Measurements from ENCODE around the gene RASA3.

The RASA3 gene

GRCh38 chr13:113942591-113943103, 189.8 kb downstream of the RASA3 start:
- FAIRE-seq, result no peak

DNA sequence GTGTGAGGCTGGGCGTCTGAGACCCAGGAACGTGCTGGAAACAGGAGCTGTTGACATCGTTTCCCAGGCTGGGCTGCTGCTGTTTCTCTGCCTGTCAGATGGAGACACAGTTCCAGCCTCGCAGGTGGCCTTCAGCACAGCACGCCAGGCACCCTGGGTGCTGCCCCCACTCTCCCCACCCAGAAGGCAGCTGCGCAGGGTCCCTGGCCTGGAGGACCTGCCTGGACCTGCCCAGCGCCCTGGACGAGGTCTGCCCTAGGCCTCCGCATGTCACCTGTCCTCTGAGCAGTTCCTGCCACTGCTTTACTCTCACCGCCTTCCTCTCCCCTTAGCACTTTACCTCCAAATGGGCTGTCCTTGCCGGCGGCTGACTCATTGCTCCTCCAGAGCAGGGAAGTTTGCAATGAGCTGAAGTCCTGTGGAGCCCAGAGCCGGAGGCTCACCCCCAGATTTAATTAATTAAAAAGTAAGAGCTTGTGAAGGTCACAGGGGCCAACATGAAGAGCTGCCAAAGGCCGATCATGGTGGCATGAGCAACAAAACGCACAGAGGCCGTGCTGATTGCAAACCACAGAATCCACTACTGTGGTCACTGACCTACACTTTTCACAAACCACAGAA, 190.7 kb downstream of the RASA3 start:
- FAIRE-seq, result no peak

GRCh38 chr13:113939944-113940297, 192.5 kb downstream of the RASA3 start:
- no peak for FAIRE-seq

DNA sequence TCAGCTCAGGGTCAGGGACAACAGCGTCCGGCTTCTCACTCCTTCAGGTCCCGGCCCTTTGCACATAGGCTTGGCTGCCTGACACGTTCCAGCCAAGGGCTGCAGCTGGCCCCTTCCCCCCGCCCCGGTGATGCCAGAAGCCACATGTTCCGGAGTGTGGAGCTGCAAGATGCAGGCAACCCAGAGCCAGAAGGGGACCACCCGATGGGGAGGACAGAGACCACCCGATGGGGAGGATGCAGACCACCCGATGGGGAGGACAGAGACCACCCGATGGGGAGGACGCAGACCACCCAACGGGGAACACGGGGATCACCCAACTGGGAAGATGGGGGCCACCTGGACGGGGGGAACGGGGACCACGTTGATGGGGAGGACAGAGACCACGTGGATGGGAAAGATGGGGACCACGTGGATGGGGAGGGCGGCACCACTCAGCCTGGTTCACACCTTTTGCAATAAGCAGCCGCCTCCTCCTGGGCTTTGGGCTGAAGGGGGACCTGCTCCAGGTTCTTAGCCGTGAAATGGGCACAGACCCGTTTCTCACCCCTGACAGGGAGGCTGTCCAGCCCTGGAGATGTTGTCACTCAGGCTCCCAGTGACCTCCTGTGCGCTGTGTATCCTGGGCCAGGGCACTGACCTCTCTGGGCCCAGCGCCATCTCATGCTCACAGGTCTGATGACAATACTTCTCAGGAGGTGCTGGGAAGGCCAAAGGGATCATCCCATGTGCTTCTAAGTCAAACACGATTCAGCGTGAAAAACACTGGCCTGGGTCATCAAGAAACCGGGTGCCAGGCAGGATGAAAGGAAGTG, 193.1 kb downstream of the RASA3 start:
- no peak for FAIRE-seq

GRCh38 chr13:113938716-113939115, 193.7 kb downstream of the RASA3 start:
- no peak for FAIRE-seq

- FAIRE-seq, result no peak
Measured at GRCh38 chr13:113938246-113938645, 194.2 kb downstream of the RASA3 start.

DNA sequence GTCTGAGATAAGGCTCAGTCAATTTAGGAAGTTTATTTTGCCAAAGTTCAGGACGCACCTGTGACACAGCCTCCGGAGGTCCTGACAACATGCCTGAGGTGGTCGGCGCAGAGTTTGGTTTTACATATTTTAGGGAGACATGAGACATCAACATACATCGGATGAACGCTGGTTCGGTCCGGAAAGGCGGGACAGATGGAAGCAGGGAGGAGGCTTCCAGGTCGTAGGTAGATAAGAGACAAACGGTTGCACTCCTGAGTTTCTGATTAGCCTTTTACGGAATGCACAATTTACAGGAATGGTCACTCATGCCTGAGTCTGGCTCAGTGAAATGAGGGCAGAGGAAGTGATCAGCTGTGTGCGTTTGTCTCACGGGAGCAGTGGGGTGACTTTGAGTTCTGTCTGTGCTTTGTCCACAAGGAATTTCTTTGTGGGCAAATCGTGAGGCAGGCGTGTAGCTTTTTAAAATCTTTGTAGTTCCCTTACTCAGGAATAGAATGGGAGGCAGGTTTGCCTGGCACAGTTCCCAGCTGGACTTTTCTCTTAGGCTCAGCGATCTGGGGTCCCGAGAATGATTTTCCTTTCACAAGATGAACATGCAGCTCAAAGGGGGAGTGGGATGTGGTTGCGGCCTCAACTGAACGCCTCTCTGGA, 194.8 kb downstream of the RASA3 start:
- FAIRE-seq, result no peak

GRCh38 chr13:113937073-113937472, 195.3 kb downstream of the RASA3 start:
- no peak for FAIRE-seq

DNA sequence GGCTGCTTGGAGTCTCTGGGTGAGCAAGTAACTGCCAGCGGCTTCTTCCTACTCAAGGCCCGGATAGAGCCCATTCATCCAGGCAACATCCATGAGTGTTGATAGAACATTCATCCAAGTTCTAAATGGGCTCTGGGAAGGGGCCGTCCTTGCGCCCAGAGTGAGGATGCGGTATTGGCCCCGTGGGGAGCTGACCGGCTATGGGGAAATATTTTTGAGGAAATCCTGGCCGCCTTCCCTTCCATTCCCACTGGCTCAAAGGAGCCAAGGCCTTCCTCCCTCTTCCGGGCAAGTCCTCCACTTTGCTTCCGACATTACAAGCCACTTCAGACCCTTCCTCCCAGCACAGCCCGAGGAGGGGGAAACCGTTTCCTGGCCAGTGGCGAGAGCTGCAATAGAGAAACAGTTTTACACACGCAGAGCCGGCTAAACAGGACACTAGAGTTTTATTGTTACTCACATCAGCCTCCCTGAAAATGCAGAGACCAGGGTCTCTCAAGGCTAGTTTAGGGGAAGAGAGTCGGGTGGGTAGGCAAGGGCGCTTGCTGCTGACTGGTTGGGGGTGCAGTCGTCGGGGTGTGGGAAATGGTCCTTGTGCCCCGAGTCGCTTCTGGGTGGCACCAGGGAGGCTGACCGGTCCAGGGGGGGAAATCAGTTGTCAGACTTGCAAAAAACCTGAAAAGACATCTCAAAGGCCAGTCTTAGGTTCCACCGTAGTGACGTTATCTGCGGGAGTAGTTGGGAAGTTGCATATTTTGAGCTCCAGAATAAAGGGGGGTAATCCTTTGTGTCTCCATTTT, 196.1 kb downstream of the RASA3 start:
- FAIRE-seq, result no peak

GRCh38 chr13:113935001-113935844, 197.2 kb downstream of the RASA3 start:
- FAIRE-seq, result no peak

DNA sequence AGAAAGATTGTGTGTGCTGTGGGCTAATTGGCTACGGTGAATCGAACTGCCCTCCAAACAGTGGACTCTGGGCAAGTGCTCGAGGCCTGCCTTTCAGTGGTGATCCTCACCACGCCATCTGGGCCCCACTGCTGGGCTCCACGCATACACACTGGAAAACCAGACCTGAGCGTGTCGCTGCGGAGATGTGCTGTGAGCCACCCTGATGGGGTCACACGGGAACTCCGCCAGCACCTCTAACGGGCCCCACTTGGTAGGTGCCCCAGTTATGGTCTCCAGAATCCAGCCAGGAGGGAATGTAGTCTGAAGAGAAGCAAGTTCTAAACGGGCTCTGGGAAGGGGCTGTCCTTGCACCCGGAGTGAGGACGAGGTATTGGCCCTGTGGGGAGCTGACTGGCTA, 197.8 kb downstream of the RASA3 start:
- no peak for FAIRE-seq

DNA sequence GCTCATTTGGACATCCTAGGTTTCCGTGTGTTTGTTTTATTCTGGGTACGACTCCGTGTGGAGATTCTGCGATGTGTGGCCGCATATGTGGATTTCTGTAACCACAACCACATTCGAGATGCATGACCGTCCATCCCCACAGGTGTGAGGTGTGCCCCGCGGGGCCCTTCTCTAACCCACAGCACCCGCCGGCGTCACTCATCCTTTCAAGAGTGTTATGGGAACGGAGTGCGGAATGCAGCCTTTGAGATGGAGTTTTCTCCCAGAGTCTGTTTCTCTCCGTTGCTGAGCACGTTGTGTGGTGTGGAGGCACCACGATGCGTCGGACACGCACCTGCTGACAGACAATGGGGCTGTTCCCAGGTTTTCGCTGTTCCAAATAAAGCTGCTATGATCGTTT, 198.5 kb downstream of the RASA3 start:
- no peak for FAIRE-seq

DNA sequence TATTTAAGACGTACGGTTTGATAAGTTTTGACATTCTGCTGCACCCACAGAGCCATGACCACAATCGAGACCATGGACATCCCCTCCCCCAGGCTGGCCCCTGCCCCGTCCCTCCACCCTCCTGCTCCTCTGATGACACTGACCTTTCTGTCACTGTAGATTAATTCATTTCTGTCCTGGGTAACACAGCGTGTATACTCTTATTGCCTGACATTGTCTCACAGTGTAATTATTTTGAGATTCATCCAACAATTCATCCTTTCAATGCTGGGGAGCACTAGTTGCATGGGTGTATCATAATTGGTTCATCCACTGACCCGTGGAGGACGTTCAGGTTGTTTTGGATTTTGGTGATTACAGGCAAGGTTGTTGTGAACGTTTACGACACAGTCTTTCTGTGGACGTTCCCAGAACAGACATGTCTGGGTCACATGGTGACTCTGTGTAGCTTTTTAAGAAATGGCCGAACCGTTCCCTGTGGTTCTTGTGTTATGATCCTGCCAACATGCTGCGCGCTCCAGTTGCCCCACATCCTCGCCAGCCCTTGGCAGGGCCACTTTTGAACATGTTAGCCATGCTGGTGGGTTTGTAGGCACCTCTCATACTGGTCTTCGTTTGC, 200.5 kb downstream of the RASA3 start:
- FAIRE-seq, result no peak

- FAIRE-seq, result no peak
Measured at GRCh38 chr13:113930671-113931637, 201.5 kb downstream of the RASA3 start.

- FAIRE-seq, result no peak
Measured at GRCh38 chr13:113929628-113930615, 202.5 kb downstream of the RASA3 start.

DNA sequence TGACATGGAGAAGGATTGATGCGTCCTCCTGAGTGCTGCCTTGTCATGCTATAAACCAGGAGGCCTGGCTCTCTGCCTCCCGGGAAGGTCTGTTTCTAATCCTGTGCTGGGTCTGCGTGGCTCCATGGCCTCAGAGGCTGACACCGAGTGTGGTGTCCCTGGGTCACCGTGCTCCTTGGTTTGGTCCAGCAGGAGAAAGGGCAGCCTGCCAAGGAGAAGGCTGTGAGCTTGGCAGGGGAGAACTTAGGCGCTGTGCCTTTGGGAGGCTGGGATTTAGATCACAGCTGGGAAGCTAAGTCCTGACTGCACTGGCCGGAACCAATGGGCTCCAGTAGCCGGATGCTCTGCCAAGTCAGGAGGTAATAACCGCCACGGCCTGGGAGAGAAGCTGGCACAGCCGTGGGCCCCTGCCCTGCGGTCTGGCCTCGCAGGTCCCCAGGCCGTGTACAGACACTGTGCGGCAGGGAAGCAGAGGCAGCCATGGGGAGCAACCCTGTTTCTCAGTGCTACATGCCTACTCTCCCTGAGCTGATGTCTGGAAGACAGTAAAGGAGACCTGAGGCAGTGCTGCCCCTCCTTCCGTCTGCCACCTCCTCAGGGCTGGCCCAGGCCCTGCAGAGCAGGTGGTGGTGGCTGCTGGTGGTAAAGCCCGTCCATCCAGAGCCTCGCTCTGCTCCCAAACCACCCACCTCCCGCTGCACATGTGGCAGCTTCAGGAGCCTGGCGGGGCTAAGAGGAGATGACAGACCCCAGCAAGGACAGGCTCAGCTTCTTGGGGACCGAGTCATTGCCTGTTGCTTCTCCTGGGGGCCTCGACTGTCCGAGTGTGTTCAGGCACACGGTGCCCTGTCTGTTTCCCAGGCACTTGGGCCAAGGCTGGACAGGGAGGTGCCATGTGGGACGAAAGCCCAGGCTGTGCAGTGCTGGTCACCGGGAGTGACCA, 203.5 kb downstream of the RASA3 start:
- FAIRE-seq, result no peak

All from islet of Langerhans (tissue), 1 donor.